Fibroblast of lung (primary cell): ENCODE measurements around the gene STARD7. TPM values are rescaled to one million over a fixed set of nuclear protein-coding genes. Genes with fewer than 3 reads are reported as not detected.

Experiments
- DNase-seq, 2 donors: peaks; one replicate each; pipeline versions ENCODE4 v3.0.0 to v3.0.0-alpha.2; 2010; ENCODE audit warnings: low read depth in 2 of 2
- H2AFZ ChIP-seq: 2 replicates; pipeline ENCODE4 v1.5.1; 2012; ENCODE audit warnings: low read length, control low read depth, inconsistent platforms
- H3K27ac ChIP-seq: 2 replicates; pipeline ENCODE4 v1.5.1; 2011; ENCODE audit warnings: low read length, control low read depth; ENCODE audit not compliant: insufficient read depth
- H3K27me3 ChIP-seq: 2 replicates; pipeline ENCODE4 v1.5.1; 2011; ENCODE audit warnings: mild to moderate bottlenecking, low read length; ENCODE audit not compliant: control insufficient read depth, insufficient read depth
- H3K36me3 ChIP-seq: 2 replicates; pipeline ENCODE4 v1.5.1; 2011; ENCODE audit warnings: low read length; ENCODE audit not compliant: control insufficient read depth, insufficient read depth
- H3K4me1 ChIP-seq: 2 replicates; pipeline ENCODE4 v1.5.1; 2011; ENCODE audit warnings: low read length; ENCODE audit not compliant: control insufficient read depth, insufficient read depth; ENCODE audit errors: extremely low read depth
- H3K4me2 ChIP-seq: 2 replicates; pipeline ENCODE4 v1.5.1; 2011; ENCODE audit warnings: low read length, control low read depth; ENCODE audit not compliant: insufficient read depth; ENCODE audit errors: extremely low read depth
- H3K4me3 ChIP-seq, 4 experiments: fragments of 200-600 bp in 1 of 4; sonication (generic) in 1 of 4; replicated peaks in 1 of 4; 2 replicates each; pipeline ENCODE4 v1.5.1; 2011 to 2016; ENCODE audit warnings: low read length in 4 of 4, low read depth in 3 of 4, mild to moderate bottlenecking in 3 of 4, control low read depth in 2 of 4, inconsistent platforms in 1 of 4, mixed read lengths in 1 of 4; ENCODE audit not compliant: insufficient read depth in 1 of 4; ENCODE audit errors: control extremely low read depth in 1 of 4
- H3K79me2 ChIP-seq: 2 replicates; pipeline ENCODE4 v1.5.1; 2012; ENCODE audit warnings: mild to moderate bottlenecking, low read length, inconsistent platforms; ENCODE audit not compliant: control insufficient read depth, insufficient read depth
- H3K9ac ChIP-seq: 2 replicates; pipeline ENCODE4 v1.5.1; 2011; ENCODE audit warnings: mild to moderate bottlenecking, low read length, control low read depth; ENCODE audit not compliant: insufficient read depth
- H3K9me3 ChIP-seq: 2 replicates; pipeline ENCODE4 v1.5.1; 2012; ENCODE audit warnings: low read depth, low read length; ENCODE audit not compliant: control insufficient read depth, insufficient read depth
- H4K20me1 ChIP-seq: 2 replicates; pipeline ENCODE4 v1.5.1; 2011; ENCODE audit warnings: low read length; ENCODE audit not compliant: control insufficient read depth, insufficient read depth; ENCODE audit errors: extremely low read depth
- EZH2 ChIP-seq: IDR thresholded peaks from 2 replicates; pipeline ENCODE4 v1.5.1; 2012; ENCODE audit warnings: low read length, control low read depth, mild to moderate bottlenecking; ENCODE audit errors: missing control alignments
- polyA plus RNA-seq, 2 donors: library from polyadenylated mRNA; depleted of rRNA in 1 of 2; stranded (reverse) in 1 of 2; unstranded in 1 of 2; fragments of >200 nt; gene quantifications; 2 replicates each; pipeline ENCODE4 v1.2.1, GENCODE V29; 2011 to 2012; ENCODE audit warnings: missing spikeins in 1 of 2
- total RNA-seq: library from RNA; depleted of rRNA; stranded (reverse); fragments of >200 nt; gene quantifications from 2 replicates; pipeline ENCODE4 v1.2.1, GENCODE V29; 2014
- TF ChIP-seq, protein P1 (sequence below), 2 donors: IDR thresholded peaks in 1 of 2; conservative IDR thresholded peaks in 1 of 2; 1 replicate in 1 of 2; 2 replicates in 1 of 2; pipeline ENCODE4 v1.5.1; 2011 to 2012; ENCODE audit warnings: low read length in 2 of 2, control low read depth in 1 of 2, inconsistent platforms in 1 of 2, low read depth in 1 of 2, mild to moderate bottlenecking in 1 of 2

The STARD7 gene
- total and polyA plus RNA-seq, 2 donors (not counting 1 experiment from before 2014, with no cell fraction given), result 109 to 121 TPM

DNA sequence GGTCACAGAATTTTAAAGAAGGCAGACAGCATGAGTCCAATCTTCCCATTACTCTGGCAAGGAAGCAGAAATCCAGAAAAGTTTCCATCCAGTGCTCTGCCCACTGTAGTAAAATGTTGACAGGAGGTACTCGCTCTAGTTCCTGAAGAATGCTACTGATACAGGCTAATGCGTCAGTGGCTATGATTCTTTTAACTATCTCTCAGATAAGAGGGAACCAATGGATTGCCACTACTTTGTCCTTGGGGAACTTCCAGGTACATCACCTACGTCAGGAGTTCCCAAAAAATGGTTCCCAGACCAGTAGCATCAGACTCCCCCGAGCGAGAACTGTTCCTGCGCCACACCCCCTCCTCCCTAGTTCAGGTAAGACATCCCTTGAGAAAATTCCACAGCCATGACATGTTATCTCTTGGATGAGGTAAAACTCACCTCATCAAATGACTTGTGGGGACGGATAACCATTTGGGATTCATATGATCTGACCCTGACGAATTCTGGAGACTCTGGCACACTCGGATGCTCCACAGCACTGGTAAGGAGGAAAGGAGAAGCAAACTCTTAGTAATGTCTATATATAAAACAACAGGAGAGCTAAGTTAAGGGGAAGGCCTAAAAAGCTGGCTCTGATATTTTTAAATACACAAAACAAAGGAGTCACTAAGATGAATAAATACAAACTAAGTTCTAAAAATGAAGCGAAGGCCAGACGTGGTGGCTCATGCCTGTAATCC lies 16.5 kb downstream of the STARD7 start:
- no peak overlapping the region for H3K4me3 ChIP-seq
- peaks cover 6% of the 10 kb centered on the region for H3K4me1 ChIP-seq
- DNase-seq, result no peak
- H3K4me2 ChIP-seq, result no peak overlapping the region
- H2AFZ ChIP-seq, result no peak overlapping the region
- H3K79me2 ChIP-seq, result peaks cover 21% of the 10 kb centered on the region
- H3K27ac ChIP-seq, result no peak overlapping the region
- TF ChIP-seq, protein P1, sequence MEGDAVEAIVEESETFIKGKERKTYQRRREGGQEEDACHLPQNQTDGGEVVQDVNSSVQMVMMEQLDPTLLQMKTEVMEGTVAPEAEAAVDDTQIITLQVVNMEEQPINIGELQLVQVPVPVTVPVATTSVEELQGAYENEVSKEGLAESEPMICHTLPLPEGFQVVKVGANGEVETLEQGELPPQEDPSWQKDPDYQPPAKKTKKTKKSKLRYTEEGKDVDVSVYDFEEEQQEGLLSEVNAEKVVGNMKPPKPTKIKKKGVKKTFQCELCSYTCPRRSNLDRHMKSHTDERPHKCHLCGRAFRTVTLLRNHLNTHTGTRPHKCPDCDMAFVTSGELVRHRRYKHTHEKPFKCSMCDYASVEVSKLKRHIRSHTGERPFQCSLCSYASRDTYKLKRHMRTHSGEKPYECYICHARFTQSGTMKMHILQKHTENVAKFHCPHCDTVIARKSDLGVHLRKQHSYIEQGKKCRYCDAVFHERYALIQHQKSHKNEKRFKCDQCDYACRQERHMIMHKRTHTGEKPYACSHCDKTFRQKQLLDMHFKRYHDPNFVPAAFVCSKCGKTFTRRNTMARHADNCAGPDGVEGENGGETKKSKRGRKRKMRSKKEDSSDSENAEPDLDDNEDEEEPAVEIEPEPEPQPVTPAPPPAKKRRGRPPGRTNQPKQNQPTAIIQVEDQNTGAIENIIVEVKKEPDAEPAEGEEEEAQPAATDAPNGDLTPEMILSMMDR (conservative IDR thresholded peaks at IDR 0.05 in 1 of 2, IDR thresholded peaks at IDR 0.05 in 1 of 2; ENCODE audit: low read depth in 1 of 2, low read length in 2 of 2), result no peak
- no peaks in the 10 kb centered on the region for H3K9me3 ChIP-seq
- H3K27me3 ChIP-seq, result no peaks in the 10 kb centered on the region
- H4K20me1 ChIP-seq, result no peaks in the 10 kb centered on the region
- no peak overlapping the region for H3K9ac ChIP-seq
- H3K36me3 ChIP-seq, result peaks cover 14% of the 10 kb centered on the region

DNA sequence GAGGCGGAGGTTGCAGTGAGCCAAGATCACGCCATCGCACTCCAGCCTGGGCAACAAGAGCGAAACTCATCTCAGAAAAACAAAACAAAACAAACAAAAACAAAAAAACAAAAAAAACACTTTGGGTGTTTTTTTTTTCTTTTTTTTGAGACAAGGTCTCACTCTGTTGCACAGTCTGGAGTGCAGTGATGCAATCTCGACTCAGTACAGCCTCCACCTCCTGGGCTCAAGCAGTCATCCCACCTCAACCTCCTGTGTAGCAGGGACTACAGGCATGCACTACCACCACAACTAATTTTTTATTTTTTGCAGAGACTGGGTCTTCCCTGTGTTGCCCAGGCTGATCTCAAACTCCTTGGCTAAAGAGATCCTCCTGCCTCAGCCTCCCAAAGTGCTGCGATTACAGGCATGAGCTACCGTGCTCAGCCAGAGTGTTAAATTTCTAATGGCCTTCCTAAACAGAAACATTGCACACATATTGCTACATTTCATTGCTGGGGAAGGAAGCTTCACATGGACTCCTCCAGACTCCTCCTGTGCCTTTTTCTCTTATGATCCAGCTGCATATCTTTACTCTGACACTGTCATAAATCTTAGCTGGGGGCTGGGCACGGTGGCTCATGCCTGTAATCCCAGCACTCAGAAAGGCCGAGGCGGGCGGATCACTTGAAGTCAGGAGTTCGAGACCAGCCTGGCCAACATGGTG lies 19.7 kb downstream of the STARD7 start:
- no peaks in the 10 kb centered on the region for H3K4me1 ChIP-seq
- no peak overlapping the region for H3K27ac ChIP-seq
- H3K4me3 ChIP-seq, result no peak overlapping the region
- H3K4me2 ChIP-seq, result no peak overlapping the region
- H3K9ac ChIP-seq, result no peak overlapping the region
- no peak for TF ChIP-seq EZH2
- TF ChIP-seq, protein P1 (conservative IDR thresholded peaks at IDR 0.05 in 1 of 2, IDR thresholded peaks at IDR 0.05 in 1 of 2; ENCODE audit: low read depth in 1 of 2, low read length in 2 of 2), result no peak
- no peak for DNase-seq
- H3K79me2 ChIP-seq, result peaks cover 2% of the 10 kb centered on the region
- H3K27me3 ChIP-seq, result no peaks in the 10 kb centered on the region
- H2AFZ ChIP-seq, result no peak overlapping the region
- H4K20me1 ChIP-seq, result no peaks in the 10 kb centered on the region
- no peaks in the 10 kb centered on the region for H3K9me3 ChIP-seq
- H3K36me3 ChIP-seq, result peaks cover 16% of the 10 kb centered on the region

DNA sequence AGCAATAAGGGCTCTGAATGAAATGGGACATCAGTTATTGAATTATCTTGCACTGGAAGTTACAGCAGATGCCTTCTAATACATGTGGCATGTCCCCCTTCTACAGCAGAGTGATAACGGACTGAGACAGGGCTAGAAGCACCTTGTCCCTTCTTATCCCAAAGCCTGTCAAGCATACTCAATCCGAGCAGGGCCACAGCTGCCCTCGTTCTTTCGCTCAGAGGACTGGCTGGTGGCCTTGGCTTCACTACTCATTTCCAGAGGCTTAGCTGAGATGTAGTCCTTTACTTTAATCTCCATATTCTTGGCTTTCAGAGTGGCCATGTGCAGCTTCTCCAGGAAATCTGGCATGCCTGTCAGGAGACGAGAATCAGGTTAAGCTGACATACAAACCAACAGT lies 22.1 kb downstream of the STARD7 start:
- Histone ChIP-seq H3K79me2 (no peaks in the 10 kb centered on the region), H2AFZ (no peak overlapping the region), H3K36me3 (peaks cover 11% of the 10 kb centered on the region), H4K20me1 (no peaks in the 10 kb centered on the region), H3K27me3 (no peaks in the 10 kb centered on the region), H3K4me2 (no peak overlapping the region), H3K9me3 (no peaks in the 10 kb centered on the region), H3K4me3 (no peak overlapping the region), H3K4me1 (no peaks in the 10 kb centered on the region), H3K9ac (no peak overlapping the region), H3K27ac (no peak overlapping the region)
- no peak for DNase-seq
- no peak for TF ChIP-seq EZH2
